Neural crest cell (in vitro differentiated cells): ENCODE results near the gene CHD6. TPM values are rescaled to one million over a fixed set of nuclear protein-coding genes. Genes with fewer than 3 reads are reported as not detected.

ENCODE experiments used
- DNase-seq: peaks from one replicate; pipeline ENCODE4 v3.0.0; 2021; ENCODE audit warnings: low read depth, mixed read lengths, low spot score
- H3K27ac Mint-ChIP-seq: one replicate; pipeline ENCODE4 v1.8.0; 2021; ENCODE audit warnings: mild to moderate bottlenecking, mixed read lengths; ENCODE audit not compliant: unreplicated experiment
- H3K27me3 Mint-ChIP-seq: 2 replicates; pipeline ENCODE4 v1.8.0; 2021; ENCODE audit warnings: low read depth, mild to moderate bottlenecking, mixed read lengths
- H3K36me3 Mint-ChIP-seq: 2 replicates; pipeline ENCODE4 v1.8.0; 2021; ENCODE audit warnings: low read depth, mild to moderate bottlenecking, mixed read lengths
- H3K4me1 Mint-ChIP-seq: 2 replicates; pipeline ENCODE4 v1.8.0; 2021; ENCODE audit warnings: mixed read lengths
- H3K4me3 Mint-ChIP-seq: one replicate; pipeline ENCODE4 v1.8.0; 2021; ENCODE audit warnings: mild to moderate bottlenecking, mixed read lengths
- H3K9me3 Mint-ChIP-seq: 2 replicates; pipeline ENCODE4 v1.8.0; 2021; ENCODE audit warnings: mixed read lengths
- CTCF ChIP-seq: fragments of 200-600 bp; sonication (generic); conservative IDR thresholded peaks from 2 replicates; pipeline ENCODE4 v1.5.0; 2021; ENCODE audit warnings: antibody characterized with exemption, mild to moderate bottlenecking
- total RNA-seq: library from RNA; stranded (reverse); gene quantifications from 2 replicates; pipeline ENCODE4 v1.2.1, GENCODE V29; 2021

CHD6 gene
- total RNA-seq, 1 donor from 2014 or later, result 51.2 TPM

- Mint-ChIP-seq H3K27ac (no peak overlapping the region), H3K9me3 (no peaks in the 10 kb centered on the region), H3K4me1 (no peaks in the 10 kb centered on the region), H3K4me3 (no peak overlapping the region), H3K27me3 (no peaks in the 10 kb centered on the region), H3K36me3 (peaks cover 8% of the 10 kb centered on the region)
- no peak for DNase-seq
- no peak for TF ChIP-seq CTCF
Measured at GRCh38 chr20:41526327-41526726, 91.8 kb downstream of the CHD6 start.

GRCh38 chr20:41524980-41525613 is 93.1 kb downstream of the CHD6 start:
- no peak overlapping the region for H3K27ac Mint-ChIP-seq

GRCh38 chr20:41523857-41524256 is 94.3 kb downstream of the CHD6 start:
- Mint-ChIP-seq H3K36me3 (peaks cover 7% of the 10 kb centered on the region), H3K27me3 (no peaks in the 10 kb centered on the region), H3K9me3 (no peaks in the 10 kb centered on the region), H3K4me3 (no peak overlapping the region), H3K27ac (no peak overlapping the region), H3K4me1 (no peaks in the 10 kb centered on the region)
- DNase-seq, result no peak
- TF ChIP-seq CTCF, result no peak

More at GRCh38 chr20:41524980-41525613, 93.1 kb downstream of the CHD6 start:
- DNase-seq, result no peak
- H3K27me3 Mint-ChIP-seq, result no peaks in the 10 kb centered on the region
- H3K4me1 Mint-ChIP-seq, result no peaks in the 10 kb centered on the region
- H3K9me3 Mint-ChIP-seq, result no peaks in the 10 kb centered on the region
- H3K36me3 Mint-ChIP-seq, result peaks cover 8% of the 10 kb centered on the region
- no peak for TF ChIP-seq CTCF
- no peak overlapping the region for H3K4me3 Mint-ChIP-seq

- DNase-seq, result no peak
- H3K4me1 Mint-ChIP-seq, result peaks cover 31% of the 10 kb centered on the region
- TF ChIP-seq CTCF, result no peak
- no peak overlapping the region for H3K4me3 Mint-ChIP-seq
- H3K27me3 Mint-ChIP-seq, result no peaks in the 10 kb centered on the region
- peaks cover 25% of the 10 kb centered on the region for H3K36me3 Mint-ChIP-seq
- no peak overlapping the region for H3K27ac Mint-ChIP-seq
- H3K9me3 Mint-ChIP-seq, result no peaks in the 10 kb centered on the region
Measured at GRCh38 chr20:41513829-41514228, 104.3 kb downstream of the CHD6 start.

- no peak for TF ChIP-seq CTCF
- Mint-ChIP-seq H3K9me3 (no peaks in the 10 kb centered on the region), H3K36me3 (peaks cover 22% of the 10 kb centered on the region), H3K4me3 (no peak overlapping the region), H3K27ac (no peak overlapping the region), H3K4me1 (peaks cover 31% of the 10 kb centered on the region), H3K27me3 (no peaks in the 10 kb centered on the region)
- no peak for DNase-seq
Measured at GRCh38 chr20:41512624-41513023, 105.6 kb downstream of the CHD6 start.
